ENCODE data around the gene SELENOO.

Gene SELENOO

GRCh38 chr22:50218153-50218995 is 17.6 kb downstream of the SELENOO start:
- no peak for DNase-seq

DNA sequence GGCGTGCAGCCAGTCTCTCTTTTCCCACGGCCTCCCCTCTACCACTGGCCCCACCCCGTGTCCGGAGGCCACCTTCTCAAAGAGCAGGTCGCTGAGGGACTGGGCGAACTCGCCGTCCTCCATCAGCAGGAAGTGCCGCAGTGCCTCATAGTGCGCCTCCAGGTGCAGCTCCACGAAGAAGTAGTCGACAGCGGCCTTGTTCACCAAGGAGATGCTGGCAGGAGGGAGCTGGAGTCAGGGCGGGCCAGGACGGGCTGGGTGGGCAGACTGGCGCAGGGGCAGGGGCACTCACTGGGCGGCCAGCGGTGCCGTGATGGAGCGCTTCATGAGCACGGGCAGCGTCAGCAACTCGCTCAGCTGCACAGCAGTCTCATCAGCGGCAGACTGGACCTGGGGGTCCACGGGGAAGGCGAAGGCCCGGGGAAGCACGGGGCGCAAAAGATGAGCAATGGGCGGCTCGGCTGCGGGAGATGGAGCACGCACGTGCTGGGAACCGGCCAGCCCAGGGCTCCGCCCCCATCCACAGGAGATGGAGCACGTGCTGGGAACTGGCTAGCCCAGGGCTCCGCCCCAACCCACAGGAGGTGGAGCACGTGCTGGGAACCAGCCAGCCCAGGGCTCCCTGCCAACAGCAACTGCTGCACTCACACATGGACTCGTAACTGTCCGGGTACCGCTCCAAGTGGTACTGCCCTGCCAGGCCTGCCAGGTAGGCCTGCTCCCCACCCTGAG is 18.4 kb downstream of the SELENOO start:
- DNase-seq = peak in 1 of 5 donors; percentile 1

GRCh38 chr22:50219800-50220602 is 19.2 kb downstream of the SELENOO start:
- DNase-seq = no peak

GRCh38 chr22:50220603-50221409 is 20.0 kb downstream of the SELENOO start:
- no peak for DNase-seq

GRCh38 chr22:50221410-50222300 is 20.8 kb downstream of the SELENOO start:
- peak in 1 of 5 donors; percentile 2 for DNase-seq

DNA sequence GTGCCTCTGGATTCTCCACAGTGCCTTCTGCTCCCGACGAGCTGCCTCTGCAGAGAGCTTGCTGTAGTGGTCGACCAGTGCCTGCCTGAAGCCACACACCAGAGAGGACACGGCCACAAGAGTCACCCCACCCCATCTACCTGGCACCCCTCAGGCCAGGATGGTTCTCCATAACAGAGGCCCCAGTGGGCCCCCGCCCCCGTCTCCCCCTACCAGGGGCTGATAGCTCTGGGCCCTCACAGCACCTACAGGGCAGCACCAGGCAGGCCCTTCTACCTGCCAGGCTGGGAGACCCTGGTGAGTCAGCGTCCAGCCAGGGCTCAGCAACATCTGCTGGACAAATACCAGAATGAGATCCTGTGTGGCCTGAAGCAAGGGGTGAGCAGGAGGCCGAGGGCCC is 21.7 kb downstream of the SELENOO start:
- peak in 1 of 5 donors; percentile 5 for DNase-seq

DNA sequence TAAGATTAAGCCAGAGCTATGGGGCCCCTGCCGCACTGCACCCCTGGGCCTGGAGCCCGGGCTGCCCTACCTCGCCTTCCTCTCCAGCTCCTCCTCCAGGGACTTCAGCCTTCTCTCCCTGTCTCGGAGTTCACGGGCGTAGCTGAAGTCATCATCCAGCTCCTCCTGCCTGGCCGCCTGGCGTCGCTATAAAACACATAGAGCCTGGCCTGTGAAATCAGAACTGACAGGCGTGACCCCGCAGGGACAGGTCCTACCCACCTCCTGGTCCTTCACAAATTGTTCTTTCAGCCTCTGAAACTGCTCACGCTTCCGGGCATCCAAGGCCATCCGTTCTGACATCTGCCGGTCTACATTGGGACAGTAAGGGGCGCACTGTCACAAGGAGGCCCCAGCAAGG is 23.3 kb downstream of the SELENOO start:
- no peak for DNase-seq

- DNase-seq = peak in 1 of 5 donors; percentile 10
Observed at GRCh38 chr22:50225200-50225969, 24.6 kb downstream of the SELENOO start.

DNA sequence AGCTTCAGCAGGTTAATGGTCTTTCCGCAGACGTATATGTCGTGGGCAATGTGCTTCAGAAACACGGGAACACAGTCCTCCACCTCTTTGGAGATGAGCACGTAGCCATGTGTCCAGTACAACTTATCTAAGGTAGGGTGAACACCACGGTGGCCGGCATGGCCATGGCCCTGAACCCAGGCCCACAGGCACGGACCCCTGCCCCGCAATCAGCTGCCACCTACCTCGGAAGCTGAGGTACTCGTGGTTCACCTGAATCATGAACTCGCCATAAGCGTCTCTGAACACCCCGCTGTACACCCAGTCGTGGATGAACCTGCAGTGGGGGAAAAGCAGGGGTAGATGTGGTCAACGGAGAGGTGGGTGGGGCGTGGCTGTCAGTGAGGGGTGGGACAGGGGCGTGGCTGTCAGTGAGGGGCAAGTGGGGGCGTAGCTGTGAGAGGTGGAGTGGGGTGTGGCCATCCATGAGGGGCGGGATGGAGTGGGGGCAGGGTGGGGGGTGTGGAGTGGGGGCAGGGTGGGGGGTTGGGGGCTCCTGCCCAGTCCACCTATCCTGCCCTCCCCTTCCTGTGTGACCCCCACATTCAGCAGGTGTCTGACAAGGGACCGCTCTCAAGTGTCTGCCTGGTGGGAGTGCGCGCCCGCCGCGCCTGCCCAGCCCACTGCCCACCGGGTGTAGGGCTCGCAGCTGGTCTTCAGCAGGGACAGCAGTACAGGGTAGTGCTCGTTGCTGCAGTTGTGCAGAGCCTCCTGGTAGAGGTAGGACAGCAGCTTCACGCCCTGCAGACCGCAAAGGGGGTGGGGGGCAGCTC is 25.5 kb downstream of the SELENOO start:
- peak in 1 of 5 donors; percentile 11 for DNase-seq

GRCh38 chr22:50226875-50227165 is 26.0 kb downstream of the SELENOO start:
- no peak for DNase-seq

DNA sequence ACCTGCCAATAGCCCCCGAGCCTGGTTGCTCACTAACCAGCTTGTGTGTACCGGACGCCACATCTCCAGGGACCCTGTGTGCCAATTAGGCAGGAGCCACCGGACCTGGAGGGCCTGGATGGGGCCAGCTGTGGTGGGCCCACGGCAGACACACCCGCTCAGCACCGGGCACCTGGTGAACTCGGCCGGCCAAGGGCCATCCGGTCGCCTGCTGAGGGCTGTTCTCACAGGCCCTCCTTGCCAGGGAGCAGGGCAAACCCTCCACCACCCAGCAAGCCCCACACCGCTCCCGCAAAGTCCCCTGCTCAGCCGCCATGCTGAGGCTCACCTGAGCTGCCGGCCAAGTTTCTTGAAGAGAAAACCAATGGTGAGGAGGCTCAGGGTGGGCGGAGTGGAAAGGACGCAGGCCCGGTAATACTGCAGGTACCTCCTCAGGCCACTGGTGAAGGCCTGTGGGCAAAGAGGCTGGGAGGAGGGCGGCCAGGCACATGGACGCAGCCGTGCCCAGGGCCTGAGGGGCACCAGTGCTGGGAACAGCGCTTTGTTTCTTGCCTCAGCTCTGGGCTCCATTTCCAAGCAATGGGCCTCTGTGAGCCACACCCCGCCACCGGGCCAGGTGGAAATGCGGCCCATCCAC is 26.9 kb downstream of the SELENOO start:
- DNase-seq = no peak

- DNase-seq = peak in 1 of 5 donors; percentile 8
Observed at GRCh38 chr22:50228366-50228765, 27.6 kb downstream of the SELENOO start.

GRCh38 chr22:50229370-50229769 is 28.6 kb downstream of the SELENOO start:
- no peak for DNase-seq

- peak in 1 of 5 donors; percentile 1 for DNase-seq
Observed at GRCh38 chr22:50232481-50233151, 31.8 kb downstream of the SELENOO start.

DNA sequence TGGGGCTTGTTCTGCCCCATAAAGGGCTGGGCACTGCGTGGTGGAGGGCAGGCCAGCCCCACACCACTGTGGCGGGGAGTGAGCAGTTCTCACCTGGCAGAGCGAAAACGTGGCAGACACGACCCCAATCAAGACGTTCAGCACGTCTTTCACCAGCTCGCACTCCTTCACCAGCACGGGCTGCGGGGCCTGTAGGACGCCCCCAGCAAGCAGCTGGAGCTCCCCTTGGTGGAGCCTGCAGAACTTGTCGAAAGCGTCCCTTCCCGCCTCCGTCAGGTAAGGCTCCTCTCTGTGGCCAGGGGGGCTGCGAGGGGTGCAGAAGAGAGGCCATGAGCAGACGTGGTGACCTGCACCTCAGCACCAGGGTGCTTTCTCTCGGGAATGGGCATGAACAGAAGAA is 32.4 kb downstream of the SELENOO start:
- DNase-seq = no peak

DNA sequence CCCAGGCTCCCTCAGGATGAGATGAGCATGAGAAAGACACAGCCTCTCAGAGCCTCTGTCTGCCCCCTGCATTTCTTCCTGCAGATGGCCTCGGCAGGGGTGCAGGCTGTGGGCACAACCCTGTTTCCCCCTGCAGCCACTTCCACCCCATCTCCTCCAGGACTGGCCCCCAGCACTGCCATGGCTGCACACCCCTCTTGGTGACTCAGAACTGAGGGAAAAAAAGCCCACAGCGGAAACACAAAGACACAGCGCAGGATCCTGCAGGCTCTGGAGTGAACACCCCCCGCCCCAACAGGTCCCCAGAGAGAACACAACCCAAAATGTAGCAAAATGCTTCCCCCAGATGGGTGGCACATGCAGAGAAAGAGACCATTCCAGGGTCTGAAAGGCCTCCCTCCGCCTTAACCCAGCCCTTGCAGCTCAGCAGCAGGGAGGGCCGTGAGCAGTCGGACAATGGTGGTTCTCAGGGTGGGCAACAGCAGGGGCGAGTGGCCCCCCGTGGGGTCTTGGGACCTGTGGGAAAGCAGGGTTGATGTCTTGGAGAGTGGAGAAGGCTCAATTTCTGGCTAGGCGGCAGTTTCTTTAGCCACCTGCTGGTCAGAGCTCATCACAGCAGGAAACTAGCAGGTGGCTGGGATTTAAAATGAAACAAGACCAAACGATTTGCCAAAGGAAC is 36.1 kb downstream of the SELENOO start:
- no peak for DNase-seq

- DNase-seq = no peak
Observed at GRCh38 chr22:50238755-50239154, 37.9 kb downstream of the SELENOO start.

- no peak for DNase-seq
Observed at GRCh38 chr22:50242406-50242949, 41.7 kb downstream of the SELENOO start.

All from T-helper 1 cell (primary cell).